ENCODE measurements around the gene LRRC51. TPM values are rescaled to one million over a fixed set of nuclear protein-coding genes. Genes with fewer than 3 reads are reported as not detected.
A peak's percentile ranks its signal among the peaks of the same experiment; 100 is the strongest.

Gene LRRC51
- polyA plus RNA-seq, 3 donors, result 1.3 to 1.9 (median 1.6) TPM

GRCh38 chr11:72075109-72075508 is 5.5 kb upstream of the LRRC51 start:
- Histone ChIP-seq H3K4me1 (ENCODE audit: control insufficient read depth in 1 of 2, insufficient read depth in 2 of 2, low read length in 2 of 2) (peaks cover 42 to 74% of the 10 kb centered on the region in 2 donors), H3K27me3 (ENCODE audit: control insufficient read depth in 2 of 2, insufficient read depth in 2 of 2, low read length in 2 of 2) (no peaks in the 10 kb centered on the region), H3K79me2 (ENCODE audit: insufficient read depth, low read length) (peaks cover 95% of the 10 kb centered on the region), H2AFZ (ENCODE audit: insufficient read depth, low read depth, low read length, poor library complexity, severe bottlenecking) (peak overlapping the region; percentile 79), H3K4me3 (replicated peaks in 1 of 3; ENCODE audit: low read depth in 2 of 3, low read length in 3 of 3) (peak overlapping the region in 2 of 3 experiments; percentile 0 to 61), H3K9me3 (replicated peaks in 1 of 2; ENCODE audit: control insufficient read depth in 1 of 2, insufficient read depth in 1 of 2, low read length in 2 of 2) (no peaks in the 10 kb centered on the region), H3K27ac (ENCODE audit: low read depth in 1 of 2, low read length in 2 of 2) (peak overlapping the region; percentile 43 to 86), H3K4me2 (replicated peaks; ENCODE audit: extremely low read depth, low read length, poor library complexity, severe bottlenecking) (peak overlapping the region; percentile 74), H4K20me1 (ENCODE audit: insufficient read depth, low read length) (no peaks in the 10 kb centered on the region), H3K36me3 (replicated peaks in 1 of 2; ENCODE audit: control insufficient read depth in 1 of 2, insufficient read depth in 2 of 2, low read length in 2 of 2) (no peaks in the 10 kb centered on the region), H3K9ac (ENCODE audit: insufficient read depth, low read length, poor library complexity, severe bottlenecking) (peak overlapping the region; percentile 42)
- Mint-ChIP-seq H3K4me1 (peaks cover 56% of the 10 kb centered on the region), H3K27ac (peak overlapping the region; percentile 91 to 98 (median 96)), H3K9me3 (no peaks in the 10 kb centered on the region), H3K36me3 (peaks cover 0 to 4% of the 10 kb centered on the region in 2 donors), H3K27me3 (ENCODE audit: low read depth in 3 of 3) (no peaks in the 10 kb centered on the region), H3K4me3 (peak overlapping the region; percentile 68 to 88)
- no CpG with 5 or more reads among the region's 1 CpG for WGBS (ENCODE audit: insufficient coverage)
- peak; percentile 64 to 71 (median 65) for DNase-seq
- TF ChIP-seq CTCF (IDR thresholded peaks at IDR 0.05), result peak; percentile 67
- intact Hi-C loops (cut with micrococcal nuclease), result loop anchor here in 1 of 2 donors (5.0 kb wide), 1 partner anchor 33 kb away; no protein-coding TSS in a partner anchor

- no peak for DNase-seq
- H3K4me3 ChIP-seq (replicated peaks in 1 of 3; ENCODE audit: low read depth in 2 of 3, low read length in 3 of 3), result peak overlapping the region in 1 of 3 experiments; percentile 61
- H3K4me1 Mint-ChIP-seq, result peaks cover 50% of the 10 kb centered on the region
These were observed 4.9 kb upstream of the LRRC51 start for GRCh38 chr11:72075756-72076155.

More at GRCh38 chr11:72075756-72076155, 4.9 kb upstream of the LRRC51 start:
- WGBS (ENCODE audit: insufficient coverage), result 100% methylated on average over 3 of the region's 4 CpGs
- peak overlapping the region; percentile 91 to 98 (median 96) for H3K27ac Mint-ChIP-seq
- peak overlapping the region in 1 of 2 donors; percentile 88 for H3K4me3 Mint-ChIP-seq
- H3K79me2 ChIP-seq (ENCODE audit: insufficient read depth, low read length), result peaks cover 95% of the 10 kb centered on the region
- TF ChIP-seq CTCF (IDR thresholded peaks at IDR 0.05), result no peak
- H3K36me3 ChIP-seq (replicated peaks in 1 of 2; ENCODE audit: control insufficient read depth in 1 of 2, insufficient read depth in 2 of 2, low read length in 2 of 2), result no peaks in the 10 kb centered on the region
- H3K27ac ChIP-seq (ENCODE audit: low read depth in 1 of 2, low read length in 2 of 2), result peak overlapping the region in 1 of 2 donors; percentile 86
- H3K4me1 ChIP-seq (ENCODE audit: control insufficient read depth in 1 of 2, insufficient read depth in 2 of 2, low read length in 2 of 2), result peaks cover 35 to 68% of the 10 kb centered on the region in 2 donors
- no peaks in the 10 kb centered on the region for H3K27me3 Mint-ChIP-seq (ENCODE audit: low read depth in 3 of 3)
- no peaks in the 10 kb centered on the region for H4K20me1 ChIP-seq (ENCODE audit: insufficient read depth, low read length)
- intact Hi-C loops (cut with micrococcal nuclease), result loop anchor here in 1 of 2 donors (5.0 kb wide), 1 partner anchor 33 kb away; no protein-coding TSS in a partner anchor
- H3K36me3 Mint-ChIP-seq, result peaks cover 0 to 4% of the 10 kb centered on the region in 2 donors
- no peaks in the 10 kb centered on the region for H3K9me3 Mint-ChIP-seq
- peak overlapping the region; percentile 42 for H3K9ac ChIP-seq (ENCODE audit: insufficient read depth, low read length, poor library complexity, severe bottlenecking)
- H3K27me3 ChIP-seq (ENCODE audit: control insufficient read depth in 2 of 2, insufficient read depth in 2 of 2, low read length in 2 of 2), result no peaks in the 10 kb centered on the region
- H2AFZ ChIP-seq (ENCODE audit: insufficient read depth, low read depth, low read length, poor library complexity, severe bottlenecking), result peak overlapping the region; percentile 79
- H3K4me2 ChIP-seq (replicated peaks; ENCODE audit: extremely low read depth, low read length, poor library complexity, severe bottlenecking), result peak overlapping the region; percentile 74
- H3K9me3 ChIP-seq (replicated peaks in 1 of 2; ENCODE audit: control insufficient read depth in 1 of 2, insufficient read depth in 1 of 2, low read length in 2 of 2), result no peaks in the 10 kb centered on the region

All from CD14-positive monocyte (primary cell).